GM12875 (cell line): ENCODE data around the gene PPT1.
A peak's percentile ranks its signal among the peaks of the same experiment; 100 is the strongest.

Experiments used
- H3K4me3 ChIP-seq: one replicate; pipeline ENCODE4 v1.5.1; 2011; ENCODE audit warnings: low read depth, low read length, control low read depth
- CTCF ChIP-seq: IDR thresholded peaks from 2 replicates; pipeline ENCODE4 v1.5.1; 2011; ENCODE audit warnings: low read depth, mild to moderate bottlenecking, control low read depth, inconsistent platforms, low read length, moderate library complexity, borderline replicate concordance; ENCODE audit not compliant: insufficient read depth

PPT1 gene

DNA sequence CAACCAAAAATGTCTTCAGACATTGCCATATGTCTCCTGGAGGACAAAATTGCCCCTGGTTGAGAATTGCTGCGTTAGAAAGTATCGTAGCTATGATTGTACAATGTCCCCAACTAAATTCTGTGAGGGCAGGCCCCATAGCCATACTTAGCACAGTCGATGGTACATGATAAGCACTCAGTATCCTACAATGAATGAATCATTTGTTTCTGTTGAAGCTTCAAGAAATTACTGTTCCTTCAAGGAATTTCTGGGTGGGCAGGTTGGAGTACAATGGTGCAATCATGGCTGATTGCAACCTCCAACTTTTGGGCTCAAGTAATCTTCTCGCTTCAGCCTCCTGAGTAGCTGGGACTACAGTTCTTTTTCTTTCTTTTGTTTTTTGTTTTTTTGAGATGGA lies 51.9 kb downstream of the PPT1 start:
- no peak overlapping the region for H3K4me3 ChIP-seq
- no peak for TF ChIP-seq CTCF

- H3K4me3 ChIP-seq, result no peak overlapping the region
- no peak for TF ChIP-seq CTCF
Measured at GRCh38 chr1:40044110-40044509, 52.9 kb downstream of the PPT1 start.

DNA sequence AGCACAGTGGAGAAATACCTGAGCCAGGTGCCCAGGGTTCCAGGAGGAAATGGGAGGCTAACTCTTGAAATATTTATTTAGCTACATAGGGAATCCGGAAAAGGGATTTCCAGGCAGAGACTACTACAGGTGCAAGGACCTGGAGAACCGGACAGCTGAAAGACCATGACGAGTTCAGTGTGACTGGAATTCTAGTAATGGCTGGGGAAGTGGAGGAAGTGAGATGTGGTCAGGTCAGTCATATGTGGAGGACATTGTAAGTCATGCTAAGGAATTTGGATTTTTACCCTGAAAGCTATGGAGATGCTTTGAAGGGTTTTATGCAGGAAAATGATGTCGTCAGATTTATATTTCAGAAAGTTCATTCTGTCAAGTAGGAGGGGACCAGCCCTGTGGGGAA lies 54.7 kb downstream of the PPT1 start:
- peak overlapping the region; percentile 68 for H3K4me3 ChIP-seq
- no peak for TF ChIP-seq CTCF

DNA sequence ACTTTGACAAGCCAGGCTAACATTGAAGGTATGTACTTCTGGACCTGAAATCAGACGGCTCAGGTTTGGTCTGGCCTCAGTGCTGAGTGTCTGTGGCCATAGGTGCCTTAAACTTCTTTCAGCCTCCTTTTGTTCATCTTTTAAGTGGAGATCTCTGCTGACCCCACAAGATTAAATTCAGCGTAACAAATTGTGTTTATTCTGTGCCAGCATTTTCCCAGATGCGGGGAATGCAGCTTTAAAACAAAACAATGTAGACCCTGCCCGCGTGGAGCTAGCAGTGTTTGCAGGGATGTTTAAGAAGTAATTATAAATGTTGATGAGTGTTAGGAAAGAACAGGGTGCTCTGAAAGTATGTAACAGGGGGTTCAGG lies 55.6 kb downstream of the PPT1 start:
- peak overlapping the region; percentile 68 for H3K4me3 ChIP-seq
- TF ChIP-seq CTCF, result no peak

GRCh38 chr1:40040511-40041465 lies 56.3 kb downstream of the PPT1 start, which contains the start of gene CAP1:
Gene CAP1, plus strand, starts transcription at chr1:40040729. Its CDS starts 18,618 bp downstream, at chr1:40059347.
- TF ChIP-seq CTCF, result no peak
- H3K4me3 ChIP-seq, result peak within 1 kb of the TSS; percentile 91

DNA sequence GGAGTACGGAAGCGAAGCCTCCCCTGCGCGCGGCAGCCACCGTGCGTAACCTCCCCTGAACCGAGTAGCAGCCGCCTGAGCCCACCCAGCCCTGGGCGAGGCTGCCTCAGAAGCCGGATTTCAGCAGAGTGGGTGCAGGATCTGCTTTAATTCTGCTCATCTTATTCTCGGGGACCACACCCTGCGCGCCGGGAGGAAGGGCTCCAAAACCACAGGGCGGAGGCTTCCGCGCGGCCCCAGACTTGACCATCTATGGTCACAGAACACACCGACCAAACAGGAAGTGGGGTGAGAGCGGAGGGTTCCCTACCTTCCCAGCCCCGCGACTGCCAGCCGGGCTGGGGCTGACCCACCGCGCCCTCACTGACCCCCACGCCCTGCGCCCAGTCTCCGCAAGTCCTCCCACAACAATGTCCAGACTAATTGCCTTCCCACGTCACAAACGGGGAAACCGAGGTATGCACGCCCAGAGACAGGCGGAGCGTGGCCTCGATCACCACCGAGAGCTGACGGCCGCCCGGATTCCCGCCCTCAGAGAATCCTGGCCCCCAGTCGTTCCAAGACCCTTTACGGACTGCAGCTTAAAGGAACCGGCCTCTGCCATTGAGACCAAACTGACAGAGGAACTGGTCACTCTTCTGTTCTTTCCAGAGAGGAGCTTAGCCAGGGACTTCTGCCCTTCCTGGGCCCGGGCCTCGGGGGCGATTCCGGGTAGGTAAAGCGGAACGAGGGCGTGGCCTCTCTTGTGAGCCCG lies 57.1 kb downstream of the PPT1 start:
- peak overlapping the region; percentile 91 for H3K4me3 ChIP-seq
- no peak for TF ChIP-seq CTCF
